KBM-7 (cell line): ENCODE measurements around the gene SCMH1.

Experiments
- DNase-seq: peaks from one replicate; pipeline ENCODE4 v3.0.0-alpha.2; 2015
- in situ Hi-C: fragments of 300-500 bp; cut with MboI; formaldehyde crosslinking; loops from 2 replicates; pipeline ENCODE4 v1.14.3; 2020; ENCODE audit warnings: low sequenced_read_pairs, low pct_unique_long_range_greater_than_20kb, mixed read lengths

The SCMH1 gene

GRCh38 chr1:41046347-41046775, 195.7 kb downstream of the SCMH1 start:
- in situ Hi-C loops: no loop called here
- no peak for DNase-seq

GRCh38 chr1:41045740-41046139, 196.4 kb downstream of the SCMH1 start:
- DNase-seq: no peak
- in situ Hi-C loops: no loop called here

GRCh38 chr1:41044187-41044586, 197.9 kb downstream of the SCMH1 start:
- DNase-seq: no peak
- in situ Hi-C loops: no loop called here

- in situ Hi-C loops: no loop called here
- DNase-seq: no peak
These were observed 200.4 kb downstream of the SCMH1 start for GRCh38 chr1:41041614-41042270.

- no peak for DNase-seq
- in situ Hi-C loops: no loop called here
These were observed 204.0 kb downstream of the SCMH1 start for GRCh38 chr1:41038110-41038509.

- DNase-seq: no peak
- in situ Hi-C loops: no loop called here
These were observed 204.8 kb downstream of the SCMH1 start for GRCh38 chr1:41037116-41037903.

GRCh38 chr1:41033272-41033671, 208.8 kb downstream of the SCMH1 start:
- no peak for DNase-seq
- in situ Hi-C loops: no loop called here

GRCh38 chr1:41032147-41032546, 210.0 kb downstream of the SCMH1 start:
- in situ Hi-C loops: no loop called here
- no peak for DNase-seq

GRCh38 chr1:41030872-41031616, 211.1 kb downstream of the SCMH1 start:
- in situ Hi-C loops: no loop called here
- DNase-seq: no peak

GRCh38 chr1:41028034-41028642, 214.0 kb downstream of the SCMH1 start:
- in situ Hi-C loops: no loop called here
- DNase-seq: no peak

GRCh38 chr1:41025979-41026819, 215.9 kb downstream of the SCMH1 start:
- no peak for DNase-seq
- in situ Hi-C loops: no loop called here

GRCh38 chr1:41024953-41025352, 217.2 kb downstream of the SCMH1 start:
- DNase-seq: no peak
- in situ Hi-C loops: no loop called here

GRCh38 chr1:41023279-41023990, 218.7 kb downstream of the SCMH1 start:
- in situ Hi-C loops: no loop called here
- no peak for DNase-seq

- in situ Hi-C loops: no loop called here
- DNase-seq: no peak
These were observed 219.7 kb downstream of the SCMH1 start for GRCh38 chr1:41022424-41022823.

GRCh38 chr1:41021526-41022308, 220.4 kb downstream of the SCMH1 start, which contains the start of gene SLFNL1:
SLFNL1 (minus strand) TSS chr1:41021725; CDS start chr1:41020660, 1,065 bp downstream.
- no peak for DNase-seq
- in situ Hi-C loops: no loop called here

GRCh38 chr1:41020654-41021053, 221.5 kb downstream of the SCMH1 start:
- in situ Hi-C loops: no loop called here
- DNase-seq: no peak

- no peak for DNase-seq
- in situ Hi-C loops: no loop called here
These were observed 222.0 kb downstream of the SCMH1 start for GRCh38 chr1:41020109-41020576.
